HG02852 (cell line): ENCODE results near the gene CPD.

ENCODE experiments used
- ATAC-seq: cut with Tn5 transposase; IDR thresholded peaks from one replicate; pipeline ENCODE4 v1.9.1; 2021; ENCODE audit warnings: mild to moderate bottlenecking, moderate library complexity; ENCODE audit not compliant: unreplicated experiment

Gene CPD

GRCh38 chr17:30483159-30483558, 104.4 kb downstream of the CPD start:
- ATAC-seq: no peak

GRCh38 chr17:30493780-30494179, 115.1 kb downstream of the CPD start:
- no peak for ATAC-seq

- no peak for ATAC-seq
Observed at GRCh38 chr17:30495586-30495985, 116.9 kb downstream of the CPD start.

- no peak for ATAC-seq
Observed at GRCh38 chr17:30503558-30503957, 124.8 kb downstream of the CPD start.

GRCh38 chr17:30505868-30506417, 127.2 kb downstream of the CPD start:
- no peak for ATAC-seq

- no peak for ATAC-seq
Observed at GRCh38 chr17:30506481-30506880, 127.8 kb downstream of the CPD start.

GRCh38 chr17:30513346-30513745, 134.6 kb downstream of the CPD start:
- no peak for ATAC-seq

- no peak for ATAC-seq
Observed at GRCh38 chr17:30514895-30515596, 136.3 kb downstream of the CPD start.

- ATAC-seq: no peak
Observed at GRCh38 chr17:30517786-30518185, 139.1 kb downstream of the CPD start.

- no peak for ATAC-seq
Observed at GRCh38 chr17:30519166-30519565, 140.4 kb downstream of the CPD start.
